GM10847 (cell line): ENCODE measurements around the gene SLC9A6.

ENCODE experiments used
- POLR2A ChIP-seq: IDR thresholded peaks from 2 replicates; pipeline ENCODE4 v1.6.1; 2011; ENCODE audit not compliant: insufficient read length; ENCODE audit errors: extremely low read depth

SLC9A6 gene

DNA sequence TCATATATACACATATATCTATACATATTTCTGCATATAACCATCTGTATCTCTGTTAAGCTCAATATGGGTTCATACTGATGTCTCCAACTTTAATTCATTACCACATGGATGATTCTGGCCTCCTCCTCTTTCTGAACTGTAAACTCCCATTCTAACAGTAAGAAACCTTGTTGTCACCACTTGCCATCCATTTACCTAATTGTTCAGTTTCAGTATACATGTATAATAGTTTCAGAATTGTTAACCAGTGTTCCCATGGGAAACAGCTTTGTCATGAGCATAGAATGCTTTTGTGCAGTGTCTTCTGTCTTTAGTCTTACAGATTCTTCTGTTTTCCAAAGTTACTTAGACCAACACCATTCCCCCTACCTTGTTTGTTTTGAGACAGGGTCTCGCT lies 35.9 kb downstream of the SLC9A6 start:
- no peak for TF ChIP-seq POLR2A

DNA sequence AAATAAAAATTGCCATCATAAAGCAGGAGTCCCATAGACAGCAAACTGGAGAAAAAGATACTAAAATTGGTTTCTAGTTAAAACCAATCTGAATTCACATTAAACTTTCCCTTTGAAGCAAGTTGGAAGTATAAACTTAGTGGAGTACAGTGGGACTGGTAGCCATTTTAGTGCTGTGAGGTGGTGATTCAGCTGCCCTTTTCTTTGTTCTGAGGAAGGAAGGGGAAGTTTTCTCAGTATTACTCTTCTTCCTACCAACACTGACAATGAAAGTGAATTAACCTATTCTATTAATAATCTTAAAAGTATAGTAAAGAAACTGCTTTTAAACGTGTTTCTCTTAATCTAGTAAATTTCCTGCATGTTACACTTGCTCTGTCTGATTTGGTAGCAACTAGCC lies 36.7 kb downstream of the SLC9A6 start:
- no peak for TF ChIP-seq POLR2A

DNA sequence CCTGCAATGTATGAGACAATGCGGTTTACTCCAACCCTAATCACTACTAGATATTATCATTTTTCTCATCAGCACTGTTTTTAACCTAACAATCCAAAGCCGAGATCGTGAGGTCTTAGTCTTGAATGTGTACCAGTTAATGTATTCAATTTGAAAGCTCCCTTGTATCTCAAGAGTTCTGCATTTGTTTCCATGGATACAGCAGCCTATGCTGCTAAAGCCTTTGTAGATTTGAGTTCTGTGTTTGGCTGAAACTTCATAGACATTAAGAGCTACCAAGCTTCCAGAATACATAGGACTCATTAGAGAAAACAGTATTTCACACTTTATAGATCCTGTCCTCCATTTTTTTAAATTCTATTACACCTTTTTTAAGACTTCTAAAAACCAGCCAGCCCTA lies 39.9 kb downstream of the SLC9A6 start:
- no peak for TF ChIP-seq POLR2A

DNA sequence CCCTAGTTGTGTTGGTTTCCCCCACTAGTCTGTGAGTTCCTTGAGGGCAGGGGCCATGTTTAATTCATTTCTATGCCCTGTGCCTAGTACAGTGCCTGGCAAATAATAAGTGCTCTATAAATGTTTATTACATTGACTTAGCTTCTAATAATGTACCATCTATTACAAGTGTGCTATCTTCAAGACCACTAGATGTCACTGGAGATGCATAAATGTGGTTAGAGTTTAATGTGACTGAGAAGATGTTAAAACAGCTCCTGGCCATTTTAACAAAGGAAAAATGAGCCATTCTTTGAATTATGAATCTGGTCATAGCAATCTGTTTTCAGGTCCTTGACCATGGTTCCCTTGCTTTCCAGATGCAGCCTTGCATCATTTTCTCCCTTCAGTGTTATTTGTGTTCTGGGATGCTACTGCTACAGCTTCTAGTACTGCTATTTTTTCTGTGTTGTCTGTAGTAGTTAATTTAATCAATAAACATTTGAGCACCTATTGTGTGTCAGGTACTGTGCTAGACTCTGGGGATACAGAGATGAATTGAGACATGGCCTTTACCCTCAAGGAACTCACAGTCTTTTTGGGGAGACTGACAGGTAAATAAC lies 43.2 kb downstream of the SLC9A6 start:
- TF ChIP-seq POLR2A: no peak

DNA sequence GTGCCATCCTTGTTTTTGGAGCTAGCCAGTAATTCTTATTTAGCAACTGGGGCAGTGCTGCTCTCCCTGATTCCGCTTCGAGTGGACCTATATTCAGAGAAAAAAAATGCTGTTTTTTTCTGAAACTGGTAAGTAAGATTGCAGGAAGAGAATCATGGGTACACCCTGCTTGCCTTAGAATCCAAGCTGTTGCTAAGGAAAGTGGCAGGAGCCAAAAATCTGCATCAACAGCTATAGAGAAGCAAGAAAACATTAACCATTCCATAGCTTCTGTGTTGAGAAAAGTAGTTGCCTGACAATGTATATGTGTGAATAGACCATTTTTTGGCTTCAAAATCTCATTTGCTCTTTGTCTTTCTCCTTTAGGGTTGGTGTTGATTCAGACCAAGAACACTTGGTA lies 44.5 kb downstream of the SLC9A6 start:
- TF ChIP-seq POLR2A: no peak

DNA sequence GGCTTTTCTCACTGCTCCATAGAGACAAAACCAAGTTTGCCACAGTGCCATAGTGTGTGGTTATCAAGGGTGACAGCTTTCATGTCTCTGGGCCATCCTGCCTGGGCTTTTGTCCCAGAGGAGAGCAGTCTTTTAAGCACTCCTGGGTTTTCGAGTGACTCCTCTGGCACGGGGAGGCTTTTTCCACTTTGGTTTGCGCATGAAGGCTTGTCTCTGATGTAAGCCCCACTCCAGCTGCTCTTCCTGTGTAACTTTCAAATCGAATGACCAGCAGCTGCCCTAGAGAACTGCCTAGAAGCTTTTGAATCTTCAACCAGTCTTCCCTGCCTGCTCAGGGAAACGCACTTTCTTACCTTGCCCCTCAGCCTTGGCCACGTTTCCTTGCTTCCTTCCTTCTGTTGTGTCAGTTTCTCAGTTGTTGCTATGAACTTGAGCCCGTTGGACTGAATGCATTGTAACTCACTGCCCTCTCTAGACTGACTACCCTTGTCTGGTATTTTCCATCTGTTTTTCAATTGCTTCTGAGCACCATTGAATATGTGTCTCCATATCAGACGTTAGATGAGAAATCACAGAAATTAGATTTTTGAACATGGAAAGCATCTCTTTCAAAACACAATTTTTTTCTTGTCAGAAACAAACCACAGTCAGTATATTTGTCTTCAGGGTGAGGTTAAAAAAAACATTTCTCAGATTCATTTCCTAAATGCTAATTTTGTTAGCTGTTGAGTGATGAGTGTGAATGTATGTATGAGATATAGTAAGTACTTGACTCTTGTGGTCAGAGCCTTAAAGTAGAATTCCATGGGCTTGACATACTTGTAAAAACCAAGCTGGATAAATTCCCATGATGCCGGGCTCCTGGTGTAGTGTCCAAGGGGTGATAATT lies 45.3 kb downstream of the SLC9A6 start:
- no peak for TF ChIP-seq POLR2A

DNA sequence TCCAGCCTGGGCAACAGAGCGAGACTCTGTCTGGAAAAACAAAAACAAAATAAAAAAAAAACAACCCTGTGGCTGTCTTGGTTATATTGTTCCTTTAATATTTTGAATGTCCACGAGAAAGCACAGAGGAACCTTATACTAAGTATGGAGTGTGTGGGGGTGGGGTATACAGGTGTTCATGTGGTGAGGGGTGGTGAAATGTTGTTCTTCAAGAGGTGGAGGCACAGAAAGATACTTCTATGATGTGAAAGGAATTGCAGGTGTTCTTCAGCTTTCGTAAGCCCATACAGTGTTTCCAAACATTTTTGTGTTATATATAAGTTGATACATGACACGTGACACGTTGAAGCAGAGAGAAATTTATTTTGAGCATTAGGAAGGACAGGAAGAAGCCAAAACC lies 46.4 kb downstream of the SLC9A6 start:
- TF ChIP-seq POLR2A: no peak

DNA sequence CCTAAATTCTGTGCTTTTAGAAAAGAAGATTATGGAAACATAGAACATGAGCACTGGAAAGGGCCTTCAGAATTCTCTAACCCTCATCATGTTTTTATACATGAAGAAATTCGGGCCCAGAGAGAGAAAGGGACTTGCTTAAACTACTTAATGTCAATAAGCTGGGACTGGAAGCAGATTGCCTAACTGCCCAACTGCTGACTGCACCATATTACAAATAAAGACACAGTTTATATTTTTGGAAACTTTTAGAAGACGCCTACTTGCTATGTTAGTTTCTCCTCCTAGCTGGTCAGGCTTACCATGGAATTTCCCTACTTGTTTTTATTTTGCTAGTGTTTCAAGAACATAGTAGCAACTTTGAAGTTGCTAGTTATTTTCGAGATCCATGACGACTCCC lies 47.1 kb downstream of the SLC9A6 start:
- TF ChIP-seq POLR2A: no peak

DNA sequence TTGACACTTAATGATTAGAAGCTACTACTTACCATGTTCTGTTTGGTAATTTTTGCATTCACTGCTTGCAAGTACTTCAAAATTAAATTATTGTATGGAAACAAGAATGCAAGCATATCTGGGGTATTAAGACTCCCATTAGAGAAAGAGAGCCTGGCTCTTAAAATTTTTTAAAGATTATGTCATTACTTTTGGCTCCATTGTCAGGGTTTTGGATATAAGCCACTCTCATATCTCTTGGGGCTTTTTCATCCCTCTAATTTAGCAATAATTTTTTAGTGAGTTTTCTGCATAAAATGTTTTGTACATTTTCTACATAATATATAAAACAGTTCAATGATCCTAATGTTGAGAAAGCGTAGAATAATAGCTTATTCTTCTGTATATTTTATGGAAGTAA lies 49.4 kb downstream of the SLC9A6 start:
- TF ChIP-seq POLR2A: no peak

DNA sequence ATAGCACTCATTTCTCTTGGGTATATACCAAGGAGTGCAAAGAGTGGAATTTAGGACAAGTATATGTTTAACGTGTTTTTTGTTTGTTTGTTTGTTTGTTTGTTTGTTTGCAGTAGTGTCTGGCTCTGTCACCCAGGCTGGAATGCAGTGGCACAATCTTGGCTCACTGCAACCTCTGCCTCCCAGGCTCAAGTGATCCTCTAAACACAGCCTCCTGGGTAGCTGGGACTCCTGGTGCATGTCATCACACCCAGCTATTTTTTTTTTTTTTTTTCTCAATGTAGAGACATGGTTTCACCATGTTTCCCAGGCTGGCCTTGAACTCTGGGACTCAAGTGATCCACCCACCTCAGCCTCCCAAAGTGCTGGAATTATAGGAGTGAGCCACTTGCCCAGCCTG lies 50.4 kb downstream of the SLC9A6 start:
- TF ChIP-seq POLR2A: no peak

DNA sequence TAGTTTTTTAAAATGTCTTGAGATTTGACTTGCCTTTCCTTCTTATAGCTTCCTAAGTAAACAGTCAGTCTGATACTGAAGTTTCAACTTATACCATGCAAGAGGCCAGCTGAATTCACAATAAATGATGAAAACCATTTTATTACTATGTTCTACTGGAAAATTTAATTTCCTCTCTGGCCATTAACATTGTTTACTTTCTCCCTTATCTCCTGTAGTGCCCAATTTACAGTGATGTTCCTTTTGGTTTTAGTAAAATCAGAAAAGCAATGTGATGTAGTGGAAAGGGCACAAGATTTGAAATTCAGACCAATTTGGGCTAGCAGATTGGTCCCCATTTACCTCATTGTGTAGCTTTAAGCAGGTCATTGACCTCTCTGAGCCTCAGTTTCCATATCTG lies 54.2 kb downstream of the SLC9A6 start:
- no peak for TF ChIP-seq POLR2A

DNA sequence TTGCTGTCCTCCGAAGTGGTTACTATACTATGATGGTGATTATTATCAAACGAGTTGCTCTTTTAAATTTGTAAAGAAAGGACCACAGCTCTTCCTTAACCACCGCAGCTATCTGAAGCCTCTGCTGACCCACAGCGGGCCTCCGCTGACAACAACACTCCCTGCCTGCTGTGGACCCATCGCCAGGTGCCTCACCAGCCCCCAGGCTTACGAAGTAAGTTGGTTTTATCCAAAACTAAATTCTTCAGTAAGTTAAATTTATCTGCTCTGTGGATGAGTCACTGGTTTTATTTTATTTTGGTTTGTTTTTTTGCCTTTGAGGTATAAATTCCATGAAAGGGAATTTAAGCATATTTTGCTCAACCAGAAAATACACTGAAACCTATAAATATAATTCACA lies 54.7 kb downstream of the SLC9A6 start:
- no peak for TF ChIP-seq POLR2A

DNA sequence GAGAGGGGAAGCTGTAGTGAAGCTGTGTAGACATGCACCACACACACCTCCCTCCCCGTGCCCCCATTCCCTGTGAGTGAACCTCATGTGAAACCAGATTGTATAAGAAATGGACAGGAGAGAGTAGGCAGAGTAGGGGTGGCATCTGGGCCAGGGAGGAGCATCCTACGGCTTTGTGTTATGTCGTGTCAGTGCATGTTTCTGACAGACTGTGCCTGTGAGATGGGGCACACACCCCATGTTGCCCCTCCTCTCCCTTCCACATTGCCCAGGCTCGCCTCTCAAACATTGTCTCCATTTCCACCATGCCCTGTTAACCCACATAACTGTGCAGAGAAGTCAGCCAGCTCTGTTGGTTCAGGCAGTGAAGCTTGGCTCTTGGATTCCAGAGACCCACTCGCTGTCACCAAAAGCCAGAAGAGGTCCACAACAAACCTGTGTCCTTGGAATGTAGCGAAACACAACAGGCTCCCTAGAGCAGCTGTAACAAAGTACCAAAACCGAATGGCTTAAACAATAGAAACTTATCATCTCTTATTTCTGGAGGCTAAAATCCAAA lies 56.1 kb downstream of the SLC9A6 start:
- no peak for TF ChIP-seq POLR2A

DNA sequence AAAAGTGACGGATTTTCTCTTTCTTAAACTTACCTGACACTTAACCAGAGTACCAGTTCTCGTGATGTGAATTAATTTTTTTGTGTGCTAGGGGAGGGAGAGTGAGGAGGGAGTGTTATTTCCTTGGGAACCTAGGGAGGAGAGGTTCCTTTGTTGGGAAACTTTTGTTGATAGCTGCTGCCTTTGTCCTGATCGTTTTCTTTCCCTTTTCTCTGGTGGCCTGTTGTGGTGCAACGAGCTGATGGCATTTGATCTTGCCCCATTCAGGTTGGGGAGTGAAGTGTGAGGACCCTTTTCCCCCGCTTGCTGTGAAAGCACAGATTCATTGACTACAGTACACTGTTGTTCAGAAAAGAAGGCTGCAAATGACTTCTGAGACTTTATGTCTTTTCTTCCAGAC lies 59.8 kb downstream of the SLC9A6 start:
- TF ChIP-seq POLR2A: no peak

DNA sequence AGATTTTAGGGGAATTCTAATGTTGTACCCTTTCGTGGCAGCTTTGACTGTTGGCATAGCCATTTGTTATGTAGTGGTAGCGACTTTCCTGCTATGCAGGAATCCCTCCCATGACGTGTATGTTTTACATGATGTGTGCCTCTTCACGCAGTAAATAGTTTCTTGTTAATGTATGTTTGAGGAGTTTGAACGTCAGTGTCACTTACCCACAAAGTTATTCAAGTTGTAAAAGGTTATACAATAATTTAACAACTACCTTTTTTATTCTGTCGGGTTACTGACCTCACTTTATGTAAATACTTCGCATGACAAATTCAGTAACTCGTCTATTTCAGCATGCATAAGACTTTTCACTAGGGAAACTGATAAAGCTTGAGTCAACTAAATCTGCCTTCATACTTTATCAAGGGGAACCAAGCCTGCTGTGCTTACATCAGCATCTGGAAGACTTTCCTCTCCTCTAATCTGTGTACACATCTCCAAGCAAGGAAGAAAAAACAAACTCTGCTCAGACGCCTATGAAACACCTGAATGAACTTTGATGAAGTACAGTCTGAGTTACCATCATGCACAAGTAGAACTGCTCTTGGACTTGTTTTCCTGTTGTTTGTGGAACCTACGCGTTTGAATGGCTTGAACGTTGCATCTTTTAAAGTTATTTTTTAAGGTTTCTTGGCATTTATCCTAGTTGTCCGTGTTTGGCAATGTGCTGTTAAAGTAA lies 61.2 kb downstream of the SLC9A6 start:
- no peak for TF ChIP-seq POLR2A
